Measurements from ENCODE around the gene CLIP2.

CLIP2 gene

GRCh38 chr7:74364061-74364460, 74.9 kb downstream of the CLIP2 start:
- H3K4me3 ChIP-seq (ENCODE audit: low read depth, low read length): no peak overlapping the region
- TF ChIP-seq POLR2A (IDR thresholded peaks at IDR 0.05; ENCODE audit: extremely low read depth, insufficient read length): no peak
- peak; percentile 23 for TF ChIP-seq CTCF (IDR thresholded peaks at IDR 0.05; ENCODE audit: low read depth, low read length)
- DNase-seq (ENCODE audit: low read depth): peak; percentile 36

GRCh38 chr7:74365322-74366022, 76.3 kb downstream of the CLIP2 start:
- peak; percentile 52 for DNase-seq (ENCODE audit: low read depth)
- no peak for TF ChIP-seq MAX (IDR thresholded peaks at IDR 0.05; ENCODE audit: low read depth, low read length)
- no peak for TF ChIP-seq CTCF (IDR thresholded peaks at IDR 0.05; ENCODE audit: low read depth, low read length)
- TF ChIP-seq MYC (IDR thresholded peaks at IDR 0.05; ENCODE audit: low read depth, low read length): no peak
- TF ChIP-seq POLR2A (IDR thresholded peaks at IDR 0.05; ENCODE audit: extremely low read depth, insufficient read length): no peak
- H3K4me3 ChIP-seq (ENCODE audit: low read depth, low read length): no peak overlapping the region

GRCh38 chr7:74371381-74372341, 82.5 kb downstream of the CLIP2 start:
- no peak for DNase-seq (ENCODE audit: low read depth)
- no peak for TF ChIP-seq MAX (IDR thresholded peaks at IDR 0.05; ENCODE audit: low read depth, low read length)
- no peak for TF ChIP-seq CTCF (IDR thresholded peaks at IDR 0.05; ENCODE audit: low read depth, low read length)
- TF ChIP-seq MYC (IDR thresholded peaks at IDR 0.05; ENCODE audit: low read depth, low read length): no peak
- TF ChIP-seq POLR2A (IDR thresholded peaks at IDR 0.05; ENCODE audit: extremely low read depth, insufficient read length): no peak
- H3K4me3 ChIP-seq (ENCODE audit: low read depth, low read length): no peak overlapping the region

GRCh38 chr7:74372511-74373111, 83.4 kb downstream of the CLIP2 start:
- H3K4me3 ChIP-seq (ENCODE audit: low read depth, low read length): no peak overlapping the region
- DNase-seq (ENCODE audit: low read depth): no peak
- TF ChIP-seq POLR2A (IDR thresholded peaks at IDR 0.05; ENCODE audit: extremely low read depth, insufficient read length) (no peak), MYC (IDR thresholded peaks at IDR 0.05; ENCODE audit: low read depth, low read length) (no peak), MAX (IDR thresholded peaks at IDR 0.05; ENCODE audit: low read depth, low read length) (no peak)

- TF ChIP-seq MAX (IDR thresholded peaks at IDR 0.05; ENCODE audit: low read depth, low read length) (no peak), CTCF (IDR thresholded peaks at IDR 0.05; ENCODE audit: low read depth, low read length) (no peak), MYC (IDR thresholded peaks at IDR 0.05; ENCODE audit: low read depth, low read length) (no peak), POLR2A (IDR thresholded peaks at IDR 0.05; ENCODE audit: extremely low read depth, insufficient read length) (no peak)
- H3K4me3 ChIP-seq (ENCODE audit: low read depth, low read length): no peak overlapping the region
- no peak for DNase-seq (ENCODE audit: low read depth)
Measured at GRCh38 chr7:74373536-74373935, 84.3 kb downstream of the CLIP2 start.

All from NB4 (cell line).